A673 (cell line): ENCODE data around the gene NPC1L1. TPM values are rescaled to one million over a fixed set of nuclear protein-coding genes. Genes with fewer than 3 reads are reported as not detected.

Experiments
- BruUV-seq: library from RNA; stranded (reverse); fragments of 400-500 nt; replicated peaks from 2 replicates; lab custom pipeline; 2021; lab: Mats Ljungman, UMichigan
- CTCF ChIA-PET: fragments of 300-600 bp; sonication (Branson Sonifier 250); formaldehyde crosslinking; loops from one replicate; lab custom pipeline; 2022; ENCODE audit warnings: antibody characterized with exemption; lab: Charles Lee
- POLR2A ChIA-PET: fragments of 300-600 bp; sonication (Branson Sonifier 250); formaldehyde crosslinking; loops from one replicate; lab custom pipeline; 2022; ENCODE audit warnings: antibody characterized with exemption; ENCODE audit not compliant: low non-redundant PET; lab: Charles Lee
- DNase-seq: peaks from one replicate; pipeline ENCODE4 v3.0.0-alpha.2; 2015; ENCODE audit warnings: low spot score
- H3K27ac ChIP-seq: fragments of 200-600 bp; sonication (generic); 2 replicates; pipeline ENCODE4 v1.5.1; 2016; ENCODE audit warnings: mixed run types, low read depth, mild to moderate bottlenecking, mixed read lengths, antibody characterized with exemption, low read length; ENCODE audit not compliant: poor library complexity, severe bottlenecking
- H3K27me3 ChIP-seq: fragments of 200-600 bp; sonication (generic); replicated peaks from 2 replicates; pipeline ENCODE4 v1.6.1; 2017; ENCODE audit warnings: mixed run types, low read depth, mild to moderate bottlenecking, mixed read lengths, antibody characterized with exemption, low read length; ENCODE audit not compliant: insufficient read depth, poor library complexity
- H3K36me3 ChIP-seq: fragments of 200-600 bp; sonication (generic); 2 replicates; pipeline ENCODE4 v1.6.1; 2016; ENCODE audit warnings: mixed run types, mild to moderate bottlenecking, mixed read lengths, antibody characterized with exemption, low read length; ENCODE audit not compliant: insufficient read depth, poor library complexity, severe bottlenecking
- H3K4me1 ChIP-seq: fragments of 200-600 bp; sonication (generic); 2 replicates; pipeline ENCODE4 v1.6.1; 2017; ENCODE audit warnings: mixed run types, mild to moderate bottlenecking, mixed read lengths, antibody characterized with exemption, low read length; ENCODE audit not compliant: insufficient read depth, poor library complexity, severe bottlenecking
- H3K4me3 ChIP-seq: fragments of 200-600 bp; sonication (generic); 2 replicates; pipeline ENCODE4 v1.5.1; 2016; ENCODE audit warnings: low read depth, mixed run types, mild to moderate bottlenecking, mixed read lengths, low read length; ENCODE audit not compliant: poor library complexity, severe bottlenecking
- H3K9me3 ChIP-seq: fragments of 200-600 bp; sonication (generic); 2 replicates; pipeline ENCODE4 v1.6.1; 2016; ENCODE audit warnings: mixed run types, low read depth, mild to moderate bottlenecking, mixed read lengths, antibody characterized with exemption, low read length; ENCODE audit not compliant: poor library complexity, severe bottlenecking
- EZH2 ChIP-seq: fragments of 200-600 bp; sonication (generic); IDR thresholded peaks from 2 replicates; pipeline ENCODE4 v1.6.1; 2017; ENCODE audit warnings: borderline replicate concordance, low read depth, mild to moderate bottlenecking, mixed read lengths, antibody characterized with exemption, low read length; ENCODE audit not compliant: poor library complexity, severe bottlenecking
- intact Hi-C: fragments of 100-400 bp; cut with micrococcal nuclease; formaldehyde crosslinking; loops from one replicate; pipeline ENCODE4 v1.10.0; 2022; ENCODE audit not compliant: unreplicated experiment
- total RNA-seq: library from RNA; stranded (reverse); gene quantifications from 2 replicates; pipeline ENCODE4 v1.2.3, GENCODE V29; 2021
- TF ChIP-seq, protein P1 (sequence below): fragments of 300-800, 200-600 bp; sonication (generic); conservative IDR thresholded peaks from 2 replicates; pipeline ENCODE4 v1.5.1; 2017; ENCODE audit warnings: low read depth, mild to moderate bottlenecking, antibody characterized with exemption, low read length, moderate library complexity, mixed read lengths

NPC1L1 gene
- total RNA-seq, 1 experiment from 2014 or later: not detected

DNA sequence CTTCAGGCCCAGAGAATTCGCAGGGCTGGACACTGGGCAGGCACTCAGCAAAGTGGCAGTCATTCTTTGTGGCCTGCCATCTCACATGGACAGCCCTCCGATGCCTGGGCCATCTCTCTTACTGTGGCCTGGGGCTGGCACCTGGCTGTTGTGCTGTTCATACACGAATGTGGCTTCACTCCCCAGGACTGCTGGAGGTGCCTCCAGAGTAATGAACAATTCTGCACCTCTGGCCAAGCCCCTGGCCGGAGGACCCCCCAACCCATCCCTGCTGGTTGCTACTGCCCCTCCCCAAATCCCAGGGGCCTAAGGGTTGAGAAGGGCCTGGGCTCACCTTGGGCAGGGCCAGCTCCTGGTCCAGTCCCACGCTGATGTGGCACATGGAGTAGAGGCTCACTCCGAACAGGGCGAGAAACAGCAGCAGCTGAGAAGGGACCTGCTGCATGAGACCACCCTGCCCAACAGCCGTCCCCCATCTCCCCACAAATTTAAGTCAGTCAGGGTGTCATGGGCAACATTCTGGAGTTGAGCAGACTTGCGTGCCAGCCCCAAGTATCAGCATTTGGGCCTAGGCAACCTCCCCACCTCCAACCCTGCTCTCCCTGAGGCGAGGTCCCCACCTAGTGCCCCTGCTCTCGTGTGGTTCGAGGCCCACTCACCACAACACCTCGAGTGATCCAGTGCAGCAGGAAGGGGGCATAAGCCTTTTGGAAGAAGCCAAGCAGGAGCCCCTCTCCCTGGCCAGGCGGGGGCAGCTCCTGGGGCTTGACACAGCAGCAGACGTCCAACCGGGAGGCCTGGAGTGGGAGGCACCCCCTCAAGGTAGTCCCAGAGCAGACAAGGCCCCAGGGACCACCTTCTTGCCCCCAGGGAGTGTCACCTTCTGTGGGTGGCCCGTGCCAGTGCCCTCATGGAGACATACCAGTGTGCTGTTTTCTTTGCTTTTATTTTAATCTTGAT, 9.4 kb downstream of the NPC1L1 start:
- no peaks in the 10 kb centered on the region for H3K4me1 ChIP-seq
- POLR2A ChIA-PET: no interaction called here
- intact Hi-C loops: no loop called here

GRCh38 chr7:44530990-44531389, 10.1 kb downstream of the NPC1L1 start:
- intact Hi-C loops: no loop called here
- BruUV-seq: no TSS peak
- H3K9me3 ChIP-seq: no peaks in the 10 kb centered on the region
- H3K4me1 ChIP-seq: no peaks in the 10 kb centered on the region
- CTCF ChIA-PET: no interaction called here
- H3K27me3 ChIP-seq: no peaks in the 10 kb centered on the region
- POLR2A ChIA-PET: no interaction called here
- TF ChIP-seq EZH2: no peak
- no peak overlapping the region for H3K27ac ChIP-seq
- no peak for DNase-seq
- H3K36me3 ChIP-seq: no peaks in the 10 kb centered on the region
- H3K4me3 ChIP-seq: no peak overlapping the region

More for the DNA sequence above, 9.4 kb downstream of the NPC1L1 start:
- BruUV-seq: no TSS peak
- H3K27me3 ChIP-seq: no peaks in the 10 kb centered on the region
- H3K4me3 ChIP-seq: no peak overlapping the region
- no peak overlapping the region for H3K27ac ChIP-seq
- H3K36me3 ChIP-seq: no peaks in the 10 kb centered on the region
- TF ChIP-seq, protein P1, sequence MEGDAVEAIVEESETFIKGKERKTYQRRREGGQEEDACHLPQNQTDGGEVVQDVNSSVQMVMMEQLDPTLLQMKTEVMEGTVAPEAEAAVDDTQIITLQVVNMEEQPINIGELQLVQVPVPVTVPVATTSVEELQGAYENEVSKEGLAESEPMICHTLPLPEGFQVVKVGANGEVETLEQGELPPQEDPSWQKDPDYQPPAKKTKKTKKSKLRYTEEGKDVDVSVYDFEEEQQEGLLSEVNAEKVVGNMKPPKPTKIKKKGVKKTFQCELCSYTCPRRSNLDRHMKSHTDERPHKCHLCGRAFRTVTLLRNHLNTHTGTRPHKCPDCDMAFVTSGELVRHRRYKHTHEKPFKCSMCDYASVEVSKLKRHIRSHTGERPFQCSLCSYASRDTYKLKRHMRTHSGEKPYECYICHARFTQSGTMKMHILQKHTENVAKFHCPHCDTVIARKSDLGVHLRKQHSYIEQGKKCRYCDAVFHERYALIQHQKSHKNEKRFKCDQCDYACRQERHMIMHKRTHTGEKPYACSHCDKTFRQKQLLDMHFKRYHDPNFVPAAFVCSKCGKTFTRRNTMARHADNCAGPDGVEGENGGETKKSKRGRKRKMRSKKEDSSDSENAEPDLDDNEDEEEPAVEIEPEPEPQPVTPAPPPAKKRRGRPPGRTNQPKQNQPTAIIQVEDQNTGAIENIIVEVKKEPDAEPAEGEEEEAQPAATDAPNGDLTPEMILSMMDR: no peak
- TF ChIP-seq EZH2: no peak
- no peaks in the 10 kb centered on the region for H3K9me3 ChIP-seq
- CTCF ChIA-PET: no interaction called here
- DNase-seq: no peak

GRCh38 chr7:44524811-44525388, 16.2 kb downstream of the NPC1L1 start:
- TF ChIP-seq, protein P1: no peak
- no peak for TF ChIP-seq EZH2
- H3K27ac ChIP-seq: no peak overlapping the region
- CTCF ChIA-PET: no interaction called here
- peaks cover 4% of the 10 kb centered on the region for H3K9me3 ChIP-seq
- DNase-seq: no peak
- POLR2A ChIA-PET: no interaction called here
- no peaks in the 10 kb centered on the region for H3K27me3 ChIP-seq
- no peaks in the 10 kb centered on the region for H3K4me1 ChIP-seq
- H3K36me3 ChIP-seq: no peaks in the 10 kb centered on the region
- intact Hi-C loops: no loop called here
- H3K4me3 ChIP-seq: no peak overlapping the region
- no TSS peak for BruUV-seq
